HepG2 (cell line): Measurements from ENCODE around the gene COQ7. TPM values are rescaled to one million over a fixed set of nuclear protein-coding genes. Genes with fewer than 3 reads are reported as not detected.

ENCODE experiments used
- ATAC-seq: fragments of 200-7000 bp; cut with Tn5 transposase; 3 replicates; pipeline ENCODE4 v1.9.1; 2020; ENCODE audit warnings: mild to moderate bottlenecking, moderate library complexity
- BruUV-seq: library from RNA; stranded (reverse); fragments of 400-500 nt; replicated peaks from 2 replicates; lab custom pipeline; 2021; lab: Mats Ljungman, UMichigan
- CTCF ChIA-PET: fragments of 300-600 bp; formaldehyde crosslinking; extraction: SDS; loops from one replicate; lab custom pipeline; 2021; ENCODE audit warnings: low total read pairs, inconsistent platforms, low intra/inter-chr PET ratio; lab: Yijun Ruan, JAX
- POLR2A ChIA-PET: fragments of 350-600 bp; sonication (Branson Sonifier 250); formaldehyde crosslinking; loops from one replicate; lab custom pipeline; 2020; ENCODE audit warnings: antibody characterized with exemption, inconsistent platforms; lab: Yijun Ruan, JAX
- DNase-seq: peaks from one replicate; pipeline ENCODE4 v3.0.0-alpha.2; 2015; ENCODE audit warnings: low spot score
- FAIRE-seq: peaks from 3 replicates; lab custom pipeline; 2011; peaks lifted over from hg19 to GRCh38; lab: Jason Lieb, UNC
- H2AFZ ChIP-seq: one replicate; pipeline ENCODE4 v1.6.1; 2011; ENCODE audit warnings: low read length, inconsistent platforms
- H3K27ac ChIP-seq: fragments of 300-600 bp; 3 replicates; pipeline ENCODE4 v1.8.0; 2011; ENCODE audit warnings: mixed run types, mild to moderate bottlenecking, mixed read lengths, low read length, inconsistent platforms; ENCODE audit not compliant: insufficient read depth; ENCODE audit errors: extremely low read length
- H3K27me3 ChIP-seq, 2 experiments: fragments of 200-600 bp in 1 of 2; 2 replicates in 1 of 2; 3 replicates in 1 of 2; pipeline versions ENCODE4 v1.6.0 to v1.8.0; 2011; ENCODE audit warnings: low read length in 2 of 2, mild to moderate bottlenecking in 2 of 2, moderate library complexity in 2 of 2, inconsistent platforms in 1 of 2; ENCODE audit not compliant: insufficient read depth in 2 of 2, control insufficient read depth in 1 of 2
- H3K36me3 ChIP-seq, 2 experiments: fragments of 200-600 bp in 1 of 2; replicated peaks in 1 of 2; 2 replicates in 1 of 2; 3 replicates in 1 of 2; pipeline versions ENCODE4 v1.5.1 to v1.8.0; 2011; ENCODE audit warnings: low read length in 2 of 2, inconsistent platforms in 1 of 2; ENCODE audit not compliant: insufficient read depth in 2 of 2, control insufficient read depth in 1 of 2
- H3K4me1 ChIP-seq: 2 replicates; pipeline ENCODE4 v1.5.1; 2012; ENCODE audit warnings: low read length, inconsistent platforms; ENCODE audit not compliant: insufficient read depth
- H3K4me2 ChIP-seq: 2 replicates; pipeline ENCODE4 v1.6.0; 2011; ENCODE audit warnings: low read depth, low read length, inconsistent platforms
- H3K4me3 ChIP-seq, 3 experiments: fragments of 200-600 bp in 1 of 3; sonication (generic), shearing (Covaris generic) in 1 of 3; replicated peaks in 1 of 3; 2 replicates each; pipeline ENCODE4 v1.5.1; 2011 to 2016; ENCODE audit warnings: low read length in 3 of 3, inconsistent platforms in 2 of 3, low read depth in 2 of 3, mild to moderate bottlenecking in 2 of 3, control low read depth in 1 of 3, mixed read lengths in 1 of 3; ENCODE audit not compliant: insufficient read depth in 1 of 3
- H3K79me2 ChIP-seq: one replicate; pipeline ENCODE4 v1.6.1; 2011; ENCODE audit warnings: low read length, inconsistent platforms; ENCODE audit not compliant: insufficient read depth
- H3K9ac ChIP-seq: 2 replicates; pipeline ENCODE4 v1.6.0; 2011; ENCODE audit warnings: mild to moderate bottlenecking, low read depth, low read length, inconsistent platforms; ENCODE audit not compliant: insufficient read depth
- H3K9me3 ChIP-seq: 2 replicates; pipeline ENCODE4 v1.5.1; 2012; ENCODE audit warnings: mild to moderate bottlenecking, low read length
- H4K20me1 ChIP-seq: 2 replicates; pipeline ENCODE4 v1.6.0; 2011; ENCODE audit warnings: inconsistent platforms, mild to moderate bottlenecking, low read length, moderate library complexity; ENCODE audit not compliant: insufficient read depth
- CCAR2 ChIP-seq: fragments of 200-400 bp; formaldehyde crosslinking; optimal IDR thresholded peaks from 2 replicates; pipeline ENCODE3; 2018; ENCODE audit warnings: low read depth, mild to moderate bottlenecking, low read length, moderate library complexity
- KDM4B ChIP-seq: sonication (generic); formaldehyde crosslinking; IDR thresholded peaks from 2 replicates; pipeline ENCODE4 v1.4.0; 2020; ENCODE audit warnings: missing genetic modification reagents
- SP140L ChIP-seq: sonication (generic); formaldehyde crosslinking; IDR thresholded peaks from 2 replicates; pipeline ENCODE4 v1.4.0; 2020; ENCODE audit warnings: missing genetic modification reagents, borderline replicate concordance
- YY1 ChIP-seq: IDR thresholded peaks from 2 replicates; pipeline ENCODE4 v1.6.1; 2011; ENCODE audit warnings: low read length, low read depth, moderate library complexity, mild to moderate bottlenecking; ENCODE audit not compliant: insufficient read depth, insufficient replicate concordance
- ZNF557 ChIP-seq: sonication (generic); formaldehyde crosslinking; IDR thresholded peaks from 2 replicates; pipeline ENCODE4 v1.4.0; 2020; ENCODE audit warnings: missing genetic modification reagents
- whole genome bisulfite sequencing: methylation state at CpG from one replicate; pipeline ENCODE4 v1.1.6; 2017; ENCODE audit warnings: low lambda C conversion rate; 5-methylcytosine and 5-hydroxymethylcytosine counted together
- in situ Hi-C: cut with HindIII; loops from 2 replicates; pipeline ENCODE4 v1.10.0; 2017; ENCODE audit warnings: low pct_unique_long_range_greater_than_20kb; ENCODE audit not compliant: extremely low pct_ligation_motif_present
- intact Hi-C: fragments of 100-400 bp; cut with micrococcal nuclease; formaldehyde crosslinking; loops from one replicate; pipeline ENCODE4 v1.10.0; 2022; ENCODE audit not compliant: unreplicated experiment
- polyA plus RNA-seq, 8 experiments: library from polyadenylated mRNA; depleted of rRNA in 3 of 8; stranded (reverse) in 7 of 8; unstranded in 1 of 8; fragments of >200 nt; fragmentation: Illumina TruSeq in 4 of 8; extraction: Trizol in 4 of 8; gene quantifications; 2 replicates each; pipeline versions ENCODE4 v1.2.1 to v1.2.3, GENCODE V29; 2011 to 2016; ENCODE audit warnings: low read depth in 4 of 8, missing spikeins in 1 of 8, mixed read lengths in 1 of 8; ENCODE audit not compliant: insufficient read depth in 1 of 8
- total RNA-seq, 5 experiments: library from RNA; depleted of rRNA; stranded (reverse); fragments of >200 nt; fragmentation: Illumina TruSeq; extraction: Trizol; gene quantifications; 2 replicates each; pipeline ENCODE4 v1.2.3, GENCODE V29; 2016; ENCODE audit warnings: low read depth in 1 of 5
- TF ChIP-seq, protein P1 (sequence below): sonication (generic); formaldehyde crosslinking; IDR thresholded peaks from 2 replicates; pipeline ENCODE4 v1.5.1; 2020; ENCODE audit warnings: mild to moderate bottlenecking, missing genetic modification reagents
- TF ChIP-seq, protein P2 (sequence below): IDR thresholded peaks from 2 replicates; pipeline ENCODE4 v1.6.1; 2016; ENCODE audit warnings: mild to moderate bottlenecking, missing biosample characterization, missing genetic modification reagents

Gene COQ7
- total and polyA plus RNA-seq, 2 of the 13 experiments (the other 11 are each of a cell fraction or from before 2014, with no cell fraction given) = 20.1 to 45.7 TPM

DNA sequence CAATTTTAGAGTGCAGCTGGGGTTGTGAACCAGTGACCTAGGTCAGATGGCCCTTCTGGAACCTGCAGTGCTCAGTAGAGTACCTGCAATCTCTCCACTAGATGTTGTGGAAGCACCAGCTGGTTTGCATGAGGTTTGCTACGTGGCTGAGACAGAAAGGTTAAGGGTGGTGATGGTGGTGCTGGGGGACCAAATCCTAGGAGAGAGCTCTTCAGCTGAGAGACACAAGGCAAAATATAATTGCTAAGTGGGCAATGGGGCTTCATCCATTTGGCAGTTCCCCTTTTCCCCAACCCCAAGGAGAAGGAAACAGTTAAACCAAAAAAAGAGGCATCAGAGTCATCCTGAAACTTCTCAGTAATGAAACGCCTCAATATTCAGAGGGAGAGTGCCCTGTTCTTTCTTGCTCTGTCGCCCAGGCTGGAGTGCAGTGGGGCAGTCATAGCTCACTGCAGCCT is 60.3 kb downstream of the COQ7 start:
- no peaks in the 10 kb centered on the region for H3K36me3 ChIP-seq
- no peak overlapping the region for H3K27ac ChIP-seq
- no peak overlapping the region for H3K9ac ChIP-seq
- no peak for ATAC-seq
- BruUV-seq = no TSS peak
- no peak for DNase-seq
- POLR2A ChIA-PET = interaction anchor here (1.2 kb wide), 1 partner anchor 14 kb away, joined by 3 read pairs; the partner anchor contains the start of gene ITPRIPL2
- no peak for TF ChIP-seq SP140L (CRISPR knock-in tag)
- TF ChIP-seq KDM4B = no peak
- TF ChIP-seq, protein P1, sequence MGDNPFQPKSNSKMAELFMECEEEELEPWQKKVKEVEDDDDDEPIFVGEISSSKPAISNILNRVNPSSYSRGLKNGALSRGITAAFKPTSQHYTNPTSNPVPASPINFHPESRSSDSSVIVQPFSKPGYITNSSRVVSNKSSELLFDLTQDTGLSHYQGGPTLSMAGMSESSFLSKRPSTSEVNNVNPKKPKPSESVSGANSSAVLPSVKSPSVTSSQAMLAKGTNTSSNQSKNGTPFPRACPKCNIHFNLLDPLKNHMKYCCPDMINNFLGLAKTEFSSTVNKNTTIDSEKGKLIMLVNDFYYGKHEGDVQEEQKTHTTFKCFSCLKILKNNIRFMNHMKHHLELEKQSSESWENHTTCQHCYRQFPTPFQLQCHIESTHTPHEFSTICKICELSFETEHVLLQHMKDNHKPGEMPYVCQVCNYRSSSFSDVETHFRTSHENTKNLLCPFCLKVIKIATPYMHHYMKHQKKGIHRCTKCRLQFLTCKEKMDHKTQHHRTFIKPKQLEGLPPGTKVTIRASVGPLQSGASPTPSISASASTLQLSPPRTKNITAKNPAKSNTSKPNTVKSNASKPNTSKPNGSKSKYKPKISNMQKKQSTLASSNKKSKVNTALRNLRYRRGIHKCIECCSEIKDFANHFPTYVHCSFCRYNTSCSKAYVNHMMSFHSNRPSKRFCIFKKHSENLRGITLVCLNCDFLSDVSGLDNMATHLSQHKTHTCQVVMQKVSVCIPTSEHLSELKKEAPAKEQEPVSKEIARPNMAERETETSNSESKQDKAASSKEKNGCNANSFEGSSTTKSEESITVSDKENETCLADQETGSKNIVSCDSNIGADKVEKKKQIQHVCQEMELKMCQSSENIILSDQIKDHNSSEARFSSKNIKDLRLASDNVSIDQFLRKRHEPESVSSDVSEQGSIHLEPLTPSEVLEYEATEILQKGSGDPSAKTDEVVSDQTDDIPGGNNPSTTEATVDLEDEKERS (CRISPR knock-in tag) = no peak
- no peak for TF ChIP-seq CCAR2
- no peak for TF ChIP-seq ZNF557 (CRISPR knock-in tag)
- TF ChIP-seq, protein P2, sequence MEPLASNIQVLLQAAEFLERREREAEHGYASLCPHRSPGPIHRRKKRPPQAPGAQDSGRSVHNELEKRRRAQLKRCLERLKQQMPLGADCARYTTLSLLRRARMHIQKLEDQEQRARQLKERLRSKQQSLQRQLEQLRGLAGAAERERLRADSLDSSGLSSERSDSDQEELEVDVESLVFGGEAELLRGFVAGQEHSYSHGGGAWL (CRISPR knock-in tag) = no peak
- no peak for TF ChIP-seq YY1
- 37% methylated on average over 3 of the region's 3 CpGs for WGBS
- FAIRE-seq = no peak
- H2AFZ ChIP-seq = no peak overlapping the region
- intact Hi-C loops (no loop called here), in situ Hi-C loops (no loop called here)
- no peaks in the 10 kb centered on the region for H4K20me1 ChIP-seq
- no peaks in the 10 kb centered on the region; a peak in 1 of 5 replicates for H3K27me3 ChIP-seq
- no peak overlapping the region for H3K4me2 ChIP-seq
- CTCF ChIA-PET = no interaction called here
- H3K79me2 ChIP-seq = no peaks in the 10 kb centered on the region
- H3K4me3 ChIP-seq = no peak overlapping the region
- peaks cover 39% of the 10 kb centered on the region for H3K4me1 ChIP-seq
- no peaks in the 10 kb centered on the region for H3K9me3 ChIP-seq
